Nephron (organoid): Measurements from ENCODE around the gene LUZP1.

Source experiments
- H3K27ac Mint-ChIP-seq, 3 experiments: 2 replicates each; pipeline ENCODE4 v1.8.0; 2020; ENCODE audit warnings: mixed read lengths in 3 of 3, mild to moderate bottlenecking in 2 of 3, moderate library complexity in 1 of 3
- H3K27me3 Mint-ChIP-seq: 2 replicates; pipeline ENCODE4 v1.8.0; 2021; ENCODE audit warnings: low read depth, mild to moderate bottlenecking, moderate library complexity, mixed read lengths
- H3K36me3 Mint-ChIP-seq: 2 replicates; pipeline ENCODE4 v1.8.0; 2020; ENCODE audit warnings: low read depth, mixed read lengths
- H3K4me1 Mint-ChIP-seq: 2 replicates; pipeline ENCODE4 v1.8.0; 2020; ENCODE audit warnings: mixed read lengths
- H3K4me3 Mint-ChIP-seq, 3 experiments: 2 replicates each; pipeline ENCODE4 v1.8.0; 2020; ENCODE audit warnings: mild to moderate bottlenecking in 3 of 3, mixed read lengths in 3 of 3, moderate library complexity in 2 of 3
- H3K9me3 Mint-ChIP-seq: 2 replicates; pipeline ENCODE4 v1.8.0; 2020; ENCODE audit warnings: mixed read lengths
- TF ChIP-seq, protein P1 (sequence below), 3 experiments: fragments of 200-600 bp; sonication (generic); IDR thresholded peaks; one replicate each; pipeline ENCODE4 v1.5.0; 2021; ENCODE audit warnings: antibody characterized with exemption in 3 of 3; ENCODE audit not compliant: unreplicated experiment in 3 of 3

The LUZP1 gene

DNA sequence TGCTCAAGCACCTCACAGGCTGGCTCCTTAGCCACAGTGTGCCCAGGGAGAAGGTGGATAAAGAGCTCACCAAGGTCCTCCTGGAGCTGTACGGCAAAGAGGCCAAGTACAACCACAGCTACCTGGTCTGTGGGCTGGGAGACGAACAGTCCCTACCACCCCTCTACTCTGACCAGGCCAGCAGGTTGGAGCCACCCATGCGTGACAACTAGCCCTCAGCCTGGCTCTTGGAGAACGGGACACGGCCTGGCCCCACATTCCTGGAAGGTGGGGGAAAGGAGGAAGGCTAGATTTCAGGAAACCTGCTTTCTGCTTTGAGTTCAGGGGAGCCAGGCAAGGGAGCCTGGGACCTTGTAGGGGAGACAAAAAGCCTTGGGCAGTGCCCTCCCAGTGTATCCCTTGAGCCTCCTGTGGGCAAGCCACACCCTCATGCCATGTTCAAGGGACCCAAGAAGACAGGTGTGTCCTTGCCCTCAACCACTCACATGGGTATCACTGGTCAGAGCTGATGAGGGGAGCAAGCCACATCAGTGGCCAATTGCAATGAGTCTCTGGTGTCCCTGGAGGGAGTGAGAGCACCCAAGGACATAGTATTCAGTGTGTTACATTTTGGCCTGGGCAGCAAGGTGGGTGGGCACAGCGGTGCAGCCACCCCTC, 27.6 kb downstream of the LUZP1 start:
- no peak overlapping the region for H3K4me3 Mint-ChIP-seq
- TF ChIP-seq, protein P1, sequence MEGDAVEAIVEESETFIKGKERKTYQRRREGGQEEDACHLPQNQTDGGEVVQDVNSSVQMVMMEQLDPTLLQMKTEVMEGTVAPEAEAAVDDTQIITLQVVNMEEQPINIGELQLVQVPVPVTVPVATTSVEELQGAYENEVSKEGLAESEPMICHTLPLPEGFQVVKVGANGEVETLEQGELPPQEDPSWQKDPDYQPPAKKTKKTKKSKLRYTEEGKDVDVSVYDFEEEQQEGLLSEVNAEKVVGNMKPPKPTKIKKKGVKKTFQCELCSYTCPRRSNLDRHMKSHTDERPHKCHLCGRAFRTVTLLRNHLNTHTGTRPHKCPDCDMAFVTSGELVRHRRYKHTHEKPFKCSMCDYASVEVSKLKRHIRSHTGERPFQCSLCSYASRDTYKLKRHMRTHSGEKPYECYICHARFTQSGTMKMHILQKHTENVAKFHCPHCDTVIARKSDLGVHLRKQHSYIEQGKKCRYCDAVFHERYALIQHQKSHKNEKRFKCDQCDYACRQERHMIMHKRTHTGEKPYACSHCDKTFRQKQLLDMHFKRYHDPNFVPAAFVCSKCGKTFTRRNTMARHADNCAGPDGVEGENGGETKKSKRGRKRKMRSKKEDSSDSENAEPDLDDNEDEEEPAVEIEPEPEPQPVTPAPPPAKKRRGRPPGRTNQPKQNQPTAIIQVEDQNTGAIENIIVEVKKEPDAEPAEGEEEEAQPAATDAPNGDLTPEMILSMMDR (IDR thresholded peaks at IDR 0.05; ENCODE audit: unreplicated experiment in 3 of 3) = no peak
- peaks cover 5% of the 10 kb centered on the region for H3K36me3 Mint-ChIP-seq
- H3K27ac Mint-ChIP-seq = no peak overlapping the region
- no peaks in the 10 kb centered on the region for H3K9me3 Mint-ChIP-seq
- H3K27me3 Mint-ChIP-seq = no peaks in the 10 kb centered on the region
- H3K4me1 Mint-ChIP-seq = peaks cover 13% of the 10 kb centered on the region

DNA sequence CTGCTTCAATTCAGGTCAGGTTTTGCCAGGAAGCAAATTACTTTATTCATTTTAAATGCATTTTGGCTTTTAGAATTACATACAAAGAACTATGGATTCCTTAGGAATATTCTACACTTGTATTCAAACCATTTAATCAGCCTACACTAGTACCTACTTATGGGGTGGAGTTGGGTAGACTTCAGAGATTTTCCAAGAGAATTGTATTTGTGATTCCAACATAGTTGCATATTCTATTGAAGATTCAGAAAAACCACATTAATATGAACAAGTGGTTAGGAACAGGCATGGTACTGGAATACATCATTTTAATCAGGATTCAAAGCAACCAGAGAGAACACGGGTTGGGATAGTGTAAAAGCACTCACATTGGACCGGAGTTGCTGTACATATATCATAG, 33.4 kb downstream of the LUZP1 start:
- H3K9me3 Mint-ChIP-seq = no peaks in the 10 kb centered on the region
- no peak overlapping the region for H3K27ac Mint-ChIP-seq
- H3K4me3 Mint-ChIP-seq = no peak overlapping the region
- TF ChIP-seq, protein P1 (IDR thresholded peaks at IDR 0.05; ENCODE audit: unreplicated experiment in 3 of 3) = no peak
- peaks cover 5% of the 10 kb centered on the region for H3K4me1 Mint-ChIP-seq
- H3K27me3 Mint-ChIP-seq = no peaks in the 10 kb centered on the region
- peaks cover 11% of the 10 kb centered on the region for H3K36me3 Mint-ChIP-seq

DNA sequence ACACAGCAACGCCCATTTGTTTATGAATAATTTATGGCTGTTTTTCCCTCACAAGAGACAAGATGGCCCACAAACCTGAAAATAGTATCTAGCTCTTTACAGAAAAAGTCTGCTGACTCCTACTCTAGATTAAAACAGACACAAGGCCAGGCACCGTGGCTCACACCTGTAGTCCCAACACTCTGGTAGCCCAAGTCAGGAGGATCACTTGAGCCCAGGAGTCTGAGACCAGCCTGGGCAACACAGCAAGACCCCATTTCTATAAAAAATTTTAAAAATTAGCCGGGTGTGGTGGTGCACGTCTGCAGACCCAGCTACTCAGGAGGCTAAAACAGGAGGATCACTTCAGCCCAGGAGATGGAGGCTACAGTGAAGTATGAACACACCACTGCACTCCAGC, 34.6 kb downstream of the LUZP1 start:
- peaks cover 15% of the 10 kb centered on the region for H3K4me1 Mint-ChIP-seq
- no peak overlapping the region for H3K27ac Mint-ChIP-seq
- H3K36me3 Mint-ChIP-seq = peaks cover 15% of the 10 kb centered on the region
- TF ChIP-seq, protein P1 (IDR thresholded peaks at IDR 0.05; ENCODE audit: unreplicated experiment in 3 of 3) = no peak
- H3K27me3 Mint-ChIP-seq = no peaks in the 10 kb centered on the region
- H3K4me3 Mint-ChIP-seq = no peak overlapping the region
- H3K9me3 Mint-ChIP-seq = no peaks in the 10 kb centered on the region

DNA sequence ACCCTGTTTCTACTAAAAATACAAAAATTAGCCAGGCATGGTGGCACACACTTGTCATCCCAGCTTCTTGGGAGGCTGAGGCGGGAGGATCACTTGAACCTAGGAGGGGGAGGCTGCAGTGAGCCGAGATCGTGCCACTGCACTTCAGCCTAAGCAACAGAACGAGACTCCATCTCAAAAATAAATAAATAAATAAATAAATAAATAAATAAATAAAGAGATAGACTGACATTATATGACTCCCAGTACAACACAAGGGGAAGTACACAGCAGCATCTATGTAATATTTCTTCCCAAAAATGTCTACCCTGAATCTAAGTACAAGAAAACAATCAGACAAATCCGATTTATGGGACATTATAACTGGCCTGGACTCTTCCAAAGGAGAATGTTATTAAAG, 35.1 kb downstream of the LUZP1 start:
- peaks cover 15% of the 10 kb centered on the region for H3K4me1 Mint-ChIP-seq
- peaks cover 15% of the 10 kb centered on the region for H3K36me3 Mint-ChIP-seq
- TF ChIP-seq, protein P1 (IDR thresholded peaks at IDR 0.05; ENCODE audit: unreplicated experiment in 3 of 3) = no peak
- H3K27ac Mint-ChIP-seq = no peak overlapping the region
- no peaks in the 10 kb centered on the region for H3K9me3 Mint-ChIP-seq
- H3K4me3 Mint-ChIP-seq = no peak overlapping the region
- no peaks in the 10 kb centered on the region for H3K27me3 Mint-ChIP-seq

DNA sequence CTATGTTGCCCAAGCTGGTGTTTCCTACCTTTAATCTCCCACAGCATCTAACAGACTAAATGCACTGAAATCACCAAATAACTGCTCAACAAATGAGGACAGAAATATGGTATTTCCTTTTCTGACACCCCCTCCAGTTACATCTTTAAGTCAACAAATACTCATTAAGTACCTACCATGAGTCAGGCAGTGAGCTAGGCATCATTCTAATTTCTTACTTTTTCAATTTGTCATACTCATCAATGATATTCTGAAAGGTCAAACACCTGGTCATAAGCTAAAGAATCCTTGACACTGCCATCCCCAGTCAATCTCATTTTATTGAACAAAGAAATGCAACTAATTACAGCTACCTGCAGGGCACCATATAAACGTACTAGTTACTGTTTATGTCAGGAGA, 36.6 kb downstream of the LUZP1 start:
- peaks cover 19% of the 10 kb centered on the region for H3K4me1 Mint-ChIP-seq
- H3K36me3 Mint-ChIP-seq = peaks cover 13% of the 10 kb centered on the region

DNA sequence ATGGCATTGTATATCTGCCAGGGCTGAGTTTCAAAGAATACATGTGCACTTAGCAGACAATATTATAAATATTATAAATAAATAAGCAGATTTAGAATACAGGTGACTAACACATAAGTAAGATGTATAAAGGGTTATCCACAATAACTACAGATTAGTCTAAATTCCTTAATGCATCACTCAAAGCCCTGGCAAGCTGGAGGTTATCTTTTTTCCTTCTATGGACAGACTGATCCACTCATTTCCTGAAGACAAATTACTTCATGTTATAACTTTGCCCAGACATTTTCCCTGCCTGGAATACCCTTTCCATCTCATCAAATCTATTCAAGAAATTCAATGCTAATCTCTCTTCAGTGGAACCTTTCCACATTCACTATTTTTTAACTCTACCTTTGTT, 38.8 kb downstream of the LUZP1 start:
- H3K9me3 Mint-ChIP-seq = no peaks in the 10 kb centered on the region
- H3K4me1 Mint-ChIP-seq = peaks cover 41% of the 10 kb centered on the region
- TF ChIP-seq, protein P1 (IDR thresholded peaks at IDR 0.05; ENCODE audit: unreplicated experiment in 3 of 3) = no peak
- no peaks in the 10 kb centered on the region for H3K27me3 Mint-ChIP-seq
- H3K36me3 Mint-ChIP-seq = peaks cover 6% of the 10 kb centered on the region
- H3K4me3 Mint-ChIP-seq = no peak overlapping the region
- no peak overlapping the region for H3K27ac Mint-ChIP-seq

More for the DNA sequence above, 36.6 kb downstream of the LUZP1 start:
- H3K4me3 Mint-ChIP-seq = no peak overlapping the region
- H3K27ac Mint-ChIP-seq = no peak overlapping the region
- no peaks in the 10 kb centered on the region for H3K9me3 Mint-ChIP-seq
- TF ChIP-seq, protein P1 (IDR thresholded peaks at IDR 0.05; ENCODE audit: unreplicated experiment in 3 of 3) = no peak
- no peaks in the 10 kb centered on the region for H3K27me3 Mint-ChIP-seq
